Effector CD8-positive, alpha-beta T cell (primary cell): Measurements from ENCODE around the gene OLIG3.

Experiments
- DNase-seq: peaks from one replicate; lab custom pipeline; 2025; lab: John Stamatoyannopoulos, UW

The OLIG3 gene

DNA sequence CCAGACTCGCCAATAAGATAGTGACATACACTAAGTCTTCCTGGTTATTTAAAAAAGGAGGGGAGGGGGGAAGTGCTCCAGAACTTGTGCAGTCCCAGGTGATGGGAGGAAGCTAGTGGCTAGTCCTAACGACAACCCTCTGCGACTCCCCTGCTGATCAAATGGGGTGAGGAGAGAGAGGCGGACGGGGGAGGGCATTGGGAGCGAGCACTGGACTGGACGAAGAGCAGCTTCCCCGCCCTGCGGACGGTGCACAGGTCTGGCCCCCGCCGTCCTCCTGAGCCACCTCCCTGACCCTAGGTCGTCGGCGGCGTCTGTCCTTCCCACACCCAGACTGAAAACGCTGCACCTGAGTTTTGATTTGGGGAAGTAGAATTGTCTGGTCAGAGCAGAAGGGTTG lies 2.2 kb upstream of the OLIG3 start:
- DNase-seq, result no peak

DNA sequence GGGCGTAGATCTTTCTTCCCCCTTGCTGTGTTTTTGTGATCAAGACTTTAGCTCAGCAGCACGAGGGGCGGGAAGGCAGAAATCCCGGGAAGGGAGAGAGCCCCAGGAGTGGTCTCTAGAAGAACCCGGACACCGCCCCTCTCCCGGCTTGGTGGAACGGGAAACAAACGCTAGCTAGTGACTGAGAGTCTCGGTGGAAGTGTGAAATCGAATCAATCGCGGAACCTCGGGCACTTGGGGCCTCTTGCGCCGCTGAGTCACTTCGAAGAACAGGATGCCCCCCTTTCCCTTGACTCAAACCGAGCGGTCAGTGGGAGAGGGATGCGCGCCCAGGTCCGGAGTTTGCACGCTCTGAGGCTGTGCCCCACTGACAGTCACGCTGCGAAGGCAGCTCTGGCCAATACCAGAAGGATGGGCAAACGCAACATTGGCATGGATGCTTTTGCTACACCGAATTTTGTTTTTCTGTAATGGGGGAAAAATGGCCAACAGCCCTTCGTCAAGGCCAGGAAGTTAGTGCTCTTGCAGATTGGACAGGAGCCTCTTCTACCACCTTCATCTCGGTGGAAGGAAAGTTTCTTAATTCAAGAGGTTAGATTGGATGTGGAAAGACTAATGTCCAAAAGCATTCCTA lies 1.6 kb upstream of the OLIG3 start:
- no peak for DNase-seq

DNA sequence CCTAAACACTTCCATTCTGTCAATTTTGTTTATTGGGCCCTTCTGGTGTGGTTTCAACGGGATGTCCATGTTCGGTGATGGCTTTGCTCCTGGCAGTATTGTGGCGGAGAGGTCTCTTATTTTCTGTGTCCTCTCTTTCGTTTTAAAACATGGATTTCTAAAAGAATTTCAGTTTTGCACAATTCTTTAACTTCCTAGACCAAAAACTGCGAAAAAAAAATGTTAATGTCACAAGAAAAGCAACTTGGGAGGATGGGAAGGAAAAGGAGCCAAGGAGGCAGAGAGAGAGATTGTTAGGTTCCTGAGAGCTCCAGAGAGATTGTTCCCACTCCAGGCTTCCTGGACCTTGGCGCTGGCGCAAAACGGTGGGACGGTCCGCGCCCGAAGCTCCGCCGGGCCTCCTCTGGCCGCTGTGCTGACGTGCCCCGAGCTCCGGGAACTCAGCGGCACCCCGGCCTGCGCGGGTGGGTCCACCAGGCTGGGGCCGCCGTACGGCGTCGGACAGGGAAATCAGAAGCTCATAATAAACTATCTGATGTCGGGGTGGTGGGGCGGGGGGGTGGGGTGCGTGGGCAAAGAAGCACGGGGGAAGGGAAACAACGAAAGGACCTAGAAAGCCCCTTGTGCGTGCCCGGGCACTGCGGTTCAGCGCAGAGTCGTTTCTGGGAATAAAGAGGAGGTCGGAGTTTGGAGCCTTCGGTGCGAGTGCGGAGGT lies 951 bp upstream of the OLIG3 start:
- DNase-seq, result no peak

DNA sequence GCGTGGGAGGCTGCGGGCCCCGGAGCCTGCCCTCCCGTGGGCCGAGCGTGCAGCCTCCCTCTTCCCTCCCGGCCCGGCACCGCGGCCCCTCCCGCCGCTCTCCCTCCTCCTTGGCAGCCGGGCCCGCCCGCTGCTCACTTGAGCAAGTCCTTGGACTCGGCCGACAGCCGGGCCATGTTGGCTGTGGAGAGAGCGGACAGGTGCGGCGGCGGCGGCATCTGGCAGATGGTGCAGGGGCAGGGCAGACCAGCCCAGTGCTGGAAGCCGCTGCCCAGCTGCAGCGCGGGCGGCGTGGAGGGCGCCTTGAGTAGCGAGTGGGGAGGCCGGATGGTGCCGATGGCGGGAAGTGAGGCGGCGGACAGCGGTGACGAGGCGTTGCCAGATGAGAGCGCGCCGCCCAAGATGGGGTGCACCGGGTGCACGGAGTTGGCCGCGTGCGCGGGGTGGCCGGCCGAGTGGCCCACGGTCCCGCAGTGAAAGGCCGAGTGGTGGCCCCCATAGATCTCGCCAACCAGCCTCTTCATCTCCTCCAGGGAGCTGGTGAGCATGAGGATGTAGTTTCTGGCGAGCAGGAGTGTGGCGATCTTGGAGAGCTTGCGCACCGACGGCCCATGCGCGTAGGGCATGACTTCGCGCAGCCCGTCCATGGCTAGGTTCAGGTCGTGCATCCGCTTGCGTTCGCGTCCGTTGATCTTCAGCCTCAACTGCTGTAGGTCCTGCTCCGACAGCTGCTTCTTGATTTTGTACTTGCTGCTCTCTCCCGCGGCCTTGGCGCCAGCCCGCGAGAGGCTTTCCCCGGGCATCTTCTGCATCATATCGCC lies 766 bp downstream of the OLIG3 start:
- DNase-seq, result no peak

DNA sequence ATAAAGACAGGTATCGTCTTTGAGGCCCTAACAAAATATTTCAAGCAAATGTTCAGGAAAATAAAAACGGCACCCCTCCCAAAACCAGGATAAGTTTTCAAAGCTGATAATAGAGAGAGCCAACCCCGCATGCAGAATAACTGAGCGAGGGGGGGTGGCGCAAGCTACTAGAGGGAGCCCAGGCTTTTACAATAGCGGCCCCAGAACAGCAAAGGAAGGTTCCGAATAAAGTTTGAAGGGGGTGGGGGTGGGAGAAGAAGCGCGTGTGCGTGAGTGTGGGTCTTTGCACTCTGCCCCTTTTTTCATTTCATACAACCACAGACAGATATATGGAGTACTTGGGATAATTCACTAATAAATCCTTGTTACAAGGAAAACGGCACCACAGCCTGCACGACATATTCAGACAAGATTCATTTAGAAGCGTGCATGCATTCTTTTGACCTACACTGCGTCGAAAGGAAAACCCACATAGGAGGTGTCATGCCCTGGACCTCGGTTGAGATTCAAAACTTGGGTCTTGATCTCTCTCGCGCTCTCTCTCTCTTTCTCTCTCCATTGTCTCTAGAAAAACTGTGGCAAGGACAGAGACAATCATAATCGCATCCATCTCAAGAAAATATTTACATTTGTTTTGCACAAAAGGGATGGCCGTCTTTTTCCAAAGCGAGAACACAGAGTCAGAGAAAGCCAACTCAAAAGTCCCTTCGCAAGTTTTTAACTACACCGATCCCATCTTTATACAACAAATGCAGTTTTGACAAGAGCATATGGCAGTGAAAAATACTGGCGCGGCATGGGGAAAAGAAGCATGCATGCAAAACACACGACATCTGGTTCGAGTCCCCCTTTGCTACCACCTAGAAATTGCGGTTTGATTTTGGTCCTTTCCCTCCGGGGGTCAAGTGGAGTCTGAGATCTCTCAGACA lies 1.6 kb downstream of the OLIG3 start:
- no peak for DNase-seq

DNA sequence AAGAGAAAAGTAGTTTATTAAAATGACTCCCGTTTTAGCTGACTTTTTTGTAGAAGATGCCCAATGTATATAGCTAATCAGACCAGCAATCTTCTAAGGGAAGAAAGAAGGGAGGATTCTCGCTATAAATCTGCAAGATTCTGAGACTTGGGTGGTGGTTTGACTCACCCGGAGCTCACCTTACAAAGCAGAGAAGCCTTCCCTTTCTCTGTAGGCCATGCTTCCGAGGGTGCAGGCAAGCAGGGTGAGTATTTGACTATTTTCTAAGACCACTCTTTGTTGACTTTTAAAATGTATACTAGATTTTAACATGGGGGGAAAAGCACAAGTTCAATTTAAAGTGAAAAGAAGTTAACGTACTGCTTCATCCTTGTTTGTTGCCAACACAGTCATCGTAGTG lies 2.7 kb downstream of the OLIG3 start:
- no peak for DNase-seq

DNA sequence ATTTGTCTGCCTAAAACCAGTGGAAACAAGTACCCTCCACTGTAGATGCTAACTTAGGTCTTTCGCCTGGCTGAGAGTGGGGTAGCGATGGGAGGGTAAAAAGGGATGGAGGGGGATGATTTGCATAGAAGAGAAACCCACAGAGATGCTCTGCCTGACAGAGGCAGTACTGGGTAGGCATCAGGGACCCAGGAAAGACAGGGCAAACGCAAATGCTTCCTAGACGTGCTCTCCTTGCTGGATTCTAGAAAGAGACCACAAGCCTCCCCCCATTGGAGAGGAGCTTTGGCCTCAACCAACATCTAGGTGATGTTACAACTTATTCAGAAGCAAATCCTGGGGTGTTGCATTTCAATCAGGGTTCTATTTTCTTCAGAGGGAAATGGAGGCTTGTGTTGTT lies 3.2 kb downstream of the OLIG3 start:
- DNase-seq, result no peak

DNA sequence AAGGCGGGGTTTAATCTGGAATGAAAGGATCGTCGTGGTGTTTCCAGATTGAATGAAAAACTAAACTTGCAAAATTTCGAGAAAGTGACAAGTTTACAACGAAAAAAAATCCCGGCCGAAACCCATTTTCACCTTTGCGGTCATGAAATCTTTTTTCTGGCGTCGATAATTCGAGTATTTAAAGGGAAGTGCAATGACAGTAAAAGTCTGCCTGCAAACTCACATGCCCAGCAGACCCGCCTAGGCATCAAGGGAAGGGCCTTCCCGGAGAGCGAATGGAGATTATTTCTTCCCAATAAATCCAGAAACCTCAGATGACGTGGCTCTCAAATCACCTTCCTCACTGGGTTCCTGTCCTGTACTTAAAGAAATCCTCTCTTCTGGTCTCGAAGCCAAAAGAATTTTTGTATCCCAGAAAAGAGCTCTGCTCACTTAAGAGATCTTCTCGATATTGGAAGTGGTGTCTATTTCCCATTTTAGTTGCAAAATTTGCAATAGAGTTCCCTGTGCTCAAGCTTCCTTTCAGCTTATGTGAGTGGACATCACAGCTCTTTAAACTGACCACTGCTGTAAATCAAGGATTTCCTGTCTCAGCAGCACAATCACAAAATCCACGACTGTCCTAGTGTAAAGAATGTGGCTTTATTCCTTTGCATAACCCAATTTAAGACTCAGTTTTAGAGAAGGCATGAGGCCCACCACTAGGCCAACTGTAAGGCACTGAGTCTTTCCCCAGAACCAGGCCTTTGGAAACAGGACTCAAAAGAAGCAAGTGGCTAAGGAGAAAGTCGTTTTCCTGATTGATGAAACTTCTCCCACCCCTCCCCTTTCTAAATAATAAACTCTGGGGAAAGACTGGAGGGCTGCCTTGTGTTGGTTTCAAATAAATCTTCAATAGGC lies 3.9 kb downstream of the OLIG3 start:
- DNase-seq, result no peak

DNA sequence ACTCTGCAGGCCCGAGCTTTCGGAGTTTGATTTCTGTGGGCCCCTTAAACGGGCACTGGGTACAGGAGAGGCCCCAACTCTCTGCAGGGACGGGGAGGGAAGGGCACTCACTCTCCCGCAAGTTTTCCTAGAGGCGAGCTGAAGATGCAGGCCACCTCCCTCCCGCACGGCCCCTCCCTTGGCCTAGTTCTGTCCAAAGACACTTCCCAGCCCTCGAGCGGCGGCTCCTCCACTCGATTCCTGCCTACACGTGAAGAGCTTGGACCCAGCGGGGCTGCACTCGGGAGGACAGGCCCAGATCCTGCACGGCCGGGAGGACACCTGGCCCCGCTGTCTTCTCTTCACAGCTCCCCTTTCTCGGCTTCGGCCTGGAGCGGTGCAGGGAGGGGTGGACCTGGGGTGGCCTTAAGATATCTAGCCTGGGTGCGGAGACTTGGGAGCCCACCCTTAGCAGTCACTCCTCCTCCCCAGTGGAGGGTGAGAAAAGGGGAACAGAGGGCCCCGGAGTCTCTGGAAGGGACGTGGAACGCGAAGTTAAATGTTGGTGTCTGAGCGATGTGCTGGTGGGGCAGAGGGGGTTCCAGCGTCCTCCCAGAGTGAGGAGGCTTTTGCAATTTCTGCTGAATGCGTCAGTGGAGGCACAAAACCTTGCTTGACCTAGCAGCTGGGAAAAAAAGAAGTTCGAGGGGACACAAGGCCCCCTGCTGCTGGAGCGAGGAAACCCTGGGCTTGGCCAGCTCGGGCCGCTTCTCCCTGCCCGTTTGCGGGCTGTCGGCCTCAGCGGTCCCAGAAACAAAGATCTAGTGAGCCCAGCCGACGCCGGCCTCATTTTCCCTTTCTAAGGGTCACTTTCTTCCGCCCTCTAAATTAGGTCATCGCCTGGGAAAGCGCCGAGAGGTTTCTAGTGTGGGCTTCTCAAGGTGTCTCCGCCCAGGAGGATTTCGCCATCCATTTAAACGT lies 4.9 kb downstream of the OLIG3 start:
- DNase-seq, result no peak

DNA sequence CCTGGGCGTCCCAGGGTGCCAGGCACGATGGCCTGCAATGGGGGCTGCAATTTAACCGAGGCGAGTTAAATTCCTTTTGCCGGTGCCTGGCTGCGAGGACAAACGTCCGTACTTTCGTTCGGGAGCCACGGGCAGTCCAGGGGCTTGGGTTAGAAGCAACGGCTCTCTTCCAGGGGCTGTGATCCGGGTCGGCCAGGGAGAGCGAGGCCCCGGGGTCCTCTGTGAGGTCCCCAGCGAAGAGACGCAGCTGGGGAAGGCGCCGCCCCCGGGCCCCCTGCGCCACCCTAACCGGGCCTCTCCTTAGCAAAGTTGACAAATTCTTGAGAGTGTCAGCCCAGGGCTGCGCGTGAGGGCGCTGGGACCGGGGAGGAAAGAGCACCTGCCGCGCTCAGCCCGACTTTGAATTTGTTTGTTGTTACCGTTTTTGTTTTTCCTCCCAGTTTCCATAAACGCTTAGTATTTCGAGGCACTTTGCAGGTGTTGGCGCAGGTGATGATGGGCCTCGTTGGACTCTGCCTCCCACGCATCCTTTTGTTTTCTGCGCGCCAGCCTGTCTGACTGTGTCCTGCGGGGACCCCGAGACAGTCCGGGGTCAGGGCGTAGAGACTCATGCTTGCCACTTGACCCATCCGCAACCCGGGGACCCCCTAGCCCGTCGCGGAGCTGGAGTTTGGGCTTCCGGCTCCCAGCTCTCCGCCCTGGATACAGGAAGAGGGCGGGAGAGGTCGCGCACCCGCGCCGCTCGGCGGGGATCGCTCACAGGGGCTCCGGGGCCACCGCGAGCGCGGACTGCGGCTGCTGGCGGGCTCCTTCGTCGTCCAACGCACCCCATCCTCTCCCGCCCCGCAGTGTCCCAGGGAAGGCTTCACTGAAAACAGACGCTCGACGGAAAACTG lies 5.8 kb downstream of the OLIG3 start:
- no peak for DNase-seq

DNA sequence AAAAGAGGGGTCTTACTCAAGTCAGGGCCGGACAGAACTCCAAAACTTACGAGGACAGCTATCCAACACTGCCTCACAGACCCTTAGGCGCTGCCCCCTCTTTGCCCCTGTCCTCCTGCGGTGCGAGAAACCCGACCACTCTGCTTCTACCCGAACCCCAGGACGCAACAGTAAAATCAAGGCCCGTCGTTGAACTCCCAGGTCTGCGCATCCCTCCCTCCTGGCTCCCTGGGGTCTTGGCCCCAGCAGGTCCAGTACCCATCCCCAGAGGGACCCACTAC lies 6.4 kb downstream of the OLIG3 start:
- no peak for DNase-seq

DNA sequence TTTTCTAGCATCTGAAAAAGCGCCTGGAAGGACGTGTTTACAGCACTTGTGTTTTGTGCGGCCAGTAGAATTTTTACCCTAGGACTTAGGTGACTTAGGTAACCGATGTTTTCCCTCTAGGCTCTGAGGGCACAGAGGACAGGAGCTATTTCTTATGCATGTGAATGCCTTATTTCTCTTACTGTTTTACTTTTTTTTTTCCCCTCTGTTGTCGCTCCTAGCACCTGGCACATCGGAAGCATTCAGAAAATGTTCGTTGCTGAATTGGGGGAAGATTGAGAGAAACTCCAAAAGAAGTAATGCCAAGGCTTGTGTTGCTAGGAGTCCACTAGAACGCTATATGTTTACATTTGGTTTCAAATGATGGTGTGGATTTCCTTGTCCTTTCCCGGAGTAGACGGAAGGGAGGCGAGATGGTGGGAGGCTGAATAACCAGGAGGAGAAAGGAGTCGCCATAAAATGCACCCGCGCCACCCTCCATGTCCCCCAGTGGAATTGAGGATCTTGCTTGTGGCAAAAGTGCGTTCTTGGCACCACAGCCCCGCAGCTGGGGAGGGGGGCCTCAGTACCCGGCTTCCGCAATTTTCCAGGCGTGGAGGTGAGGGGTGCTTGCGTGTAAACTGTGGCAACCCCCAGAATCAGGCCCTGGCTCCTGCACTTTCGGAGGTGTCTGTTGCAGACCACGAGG lies 6.9 kb downstream of the OLIG3 start:
- DNase-seq, result no peak

DNA sequence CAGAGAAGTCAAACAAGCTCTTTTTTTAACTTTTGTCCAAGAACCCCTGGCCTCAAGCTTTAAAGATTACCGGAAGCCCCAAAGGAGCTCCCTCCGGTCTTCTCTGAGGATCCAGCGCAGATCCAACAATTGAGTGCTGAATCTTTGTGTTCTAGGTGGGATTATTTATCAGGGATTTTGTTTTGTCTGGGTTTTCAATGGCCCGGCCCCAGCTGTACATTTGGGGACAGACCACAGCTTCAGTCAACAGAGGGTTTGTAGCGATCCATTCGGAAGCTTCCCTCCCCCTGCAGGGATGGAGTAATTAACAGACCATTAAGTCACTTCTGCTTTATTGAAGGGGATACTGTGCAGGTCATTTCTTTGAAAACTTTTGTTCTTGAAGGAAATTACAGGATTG lies 7.8 kb downstream of the OLIG3 start:
- DNase-seq, result no peak

DNA sequence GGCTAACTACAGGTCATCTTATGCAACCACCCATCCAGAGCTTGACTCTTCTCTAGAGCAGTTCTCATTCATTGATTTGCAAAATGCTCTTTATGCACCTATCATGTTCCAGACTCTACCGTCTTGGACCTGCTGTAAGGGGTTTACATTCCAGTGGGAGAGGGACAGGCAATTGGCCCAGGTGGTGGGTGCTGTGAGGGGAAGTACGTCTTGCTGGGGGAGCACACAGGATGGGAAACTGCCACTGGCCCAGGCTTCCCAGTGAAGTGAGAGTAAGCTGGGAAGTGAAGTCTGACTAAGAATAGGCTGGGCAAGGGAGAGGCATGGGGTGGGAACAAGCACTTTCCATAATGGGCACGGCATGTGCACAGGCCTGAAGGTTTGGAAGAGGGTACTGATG lies 13.8 kb downstream of the OLIG3 start:
- DNase-seq, result no peak

DNA sequence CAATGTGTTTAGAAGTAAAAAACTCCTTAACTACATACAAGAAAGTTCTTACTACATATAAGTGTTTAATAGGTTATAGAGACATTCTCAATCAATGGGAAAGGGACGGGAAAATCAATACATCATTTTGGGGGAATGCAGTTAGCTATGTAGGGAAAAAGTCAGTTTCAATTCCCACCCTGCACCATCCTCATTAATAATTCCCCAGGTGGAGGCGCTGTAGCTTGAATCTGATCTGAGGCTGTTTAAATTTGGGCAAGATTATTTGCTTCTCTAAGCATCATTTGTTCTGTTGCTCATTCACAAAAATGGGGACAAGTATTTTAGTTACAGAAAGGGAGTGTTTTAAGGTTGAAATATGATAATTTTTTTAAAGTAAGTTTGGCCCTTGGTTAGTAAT lies 19.1 kb downstream of the OLIG3 start:
- no peak for DNase-seq

DNA sequence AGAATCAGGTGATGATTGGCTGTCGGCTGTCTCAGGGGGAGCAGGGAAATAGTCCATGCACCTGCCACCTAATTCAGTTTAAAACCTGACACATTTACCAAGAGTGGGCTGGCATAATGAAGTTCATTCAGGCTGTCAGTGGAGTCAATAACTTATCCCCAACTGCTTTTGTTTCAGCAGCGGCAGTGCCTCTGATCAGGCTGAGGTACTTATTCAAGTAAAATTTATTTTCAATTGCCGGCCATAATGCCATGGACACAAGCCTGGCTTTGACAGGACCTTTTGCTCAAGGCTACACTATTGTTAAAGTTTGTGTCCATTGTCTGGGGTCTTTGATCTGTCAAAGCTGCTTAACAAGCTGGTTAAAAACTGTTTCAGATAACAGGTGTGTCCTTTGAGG lies 20.6 kb downstream of the OLIG3 start:
- DNase-seq, result no peak

DNA sequence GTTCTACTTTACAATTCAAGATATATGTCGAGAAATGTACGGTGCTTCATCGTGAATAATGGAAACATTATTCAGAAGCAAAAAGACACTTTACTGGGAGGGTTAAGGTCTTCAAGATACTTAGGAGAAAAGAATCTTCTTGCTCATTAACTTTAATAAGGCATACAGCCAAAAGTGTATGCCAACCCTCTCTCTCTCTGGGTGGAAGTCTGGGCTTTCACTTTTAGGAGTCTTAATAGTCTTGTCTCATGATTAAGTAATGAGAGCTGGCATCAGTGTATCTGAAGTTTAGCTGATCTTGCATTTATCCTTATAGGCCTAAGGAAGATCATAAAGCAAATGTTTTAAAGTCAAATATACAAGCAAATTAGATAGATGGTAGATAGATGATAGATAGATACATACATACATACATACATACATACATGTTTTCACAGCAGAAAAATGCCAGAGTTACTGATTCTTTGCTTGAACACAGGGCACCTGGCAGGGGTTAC lies 21.5 kb downstream of the OLIG3 start:
- no peak for DNase-seq

DNA sequence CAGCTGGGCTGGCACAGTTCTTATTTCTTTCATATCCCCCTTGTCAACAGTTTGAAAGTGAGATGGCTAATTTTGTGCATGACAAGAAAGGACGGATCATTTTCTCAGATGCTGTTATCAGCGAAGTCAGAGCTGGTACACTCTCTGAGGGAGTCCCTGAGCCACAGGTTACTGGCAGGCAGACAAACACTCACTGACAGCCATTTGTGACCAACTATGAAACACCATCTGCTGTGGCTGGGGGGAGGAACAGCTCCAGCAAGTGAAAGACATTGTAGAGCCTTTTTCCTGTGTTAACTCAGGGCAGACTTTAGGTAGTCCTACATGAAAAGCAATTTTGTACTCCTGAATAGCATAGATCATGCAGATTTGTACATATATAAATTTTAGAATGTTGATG lies 22.2 kb downstream of the OLIG3 start:
- no peak for DNase-seq
